HepG2 (cell line): ENCODE data around the gene IGF1. TPM values are rescaled to one million over a fixed set of nuclear protein-coding genes. Genes with fewer than 3 reads are reported as not detected.

Experiments used
- ATAC-seq: fragments of 200-7000 bp; cut with Tn5 transposase; 3 replicates; pipeline ENCODE4 v1.9.1; 2020; ENCODE audit warnings: mild to moderate bottlenecking, moderate library complexity
- BruUV-seq: library from RNA; stranded (reverse); fragments of 400-500 nt; replicated peaks from 2 replicates; lab custom pipeline; 2021; lab: Mats Ljungman, UMichigan
- CTCF ChIA-PET: fragments of 300-600 bp; formaldehyde crosslinking; extraction: SDS; loops from one replicate; lab custom pipeline; 2021; ENCODE audit warnings: low total read pairs, inconsistent platforms, low intra/inter-chr PET ratio; lab: Yijun Ruan, JAX
- POLR2A ChIA-PET: fragments of 350-600 bp; sonication (Branson Sonifier 250); formaldehyde crosslinking; loops from one replicate; lab custom pipeline; 2020; ENCODE audit warnings: antibody characterized with exemption, inconsistent platforms; lab: Yijun Ruan, JAX
- DNase-seq: peaks from one replicate; pipeline ENCODE4 v3.0.0-alpha.2; 2015; ENCODE audit warnings: low spot score
- FAIRE-seq: peaks from 3 replicates; lab custom pipeline; 2011; peaks lifted over from hg19 to GRCh38; lab: Jason Lieb, UNC
- H2AFZ ChIP-seq: one replicate; pipeline ENCODE4 v1.6.1; 2011; ENCODE audit warnings: low read length, inconsistent platforms
- H3K27ac ChIP-seq: fragments of 300-600 bp; 3 replicates; pipeline ENCODE4 v1.8.0; 2011; ENCODE audit warnings: mixed run types, mild to moderate bottlenecking, mixed read lengths, low read length, inconsistent platforms; ENCODE audit not compliant: insufficient read depth; ENCODE audit errors: extremely low read length
- H3K27me3 ChIP-seq, 2 experiments: fragments of 200-600 bp in 1 of 2; 2 replicates in 1 of 2; 3 replicates in 1 of 2; pipeline versions ENCODE4 v1.6.0 to v1.8.0; 2011; ENCODE audit warnings: low read length in 2 of 2, mild to moderate bottlenecking in 2 of 2, moderate library complexity in 2 of 2, inconsistent platforms in 1 of 2; ENCODE audit not compliant: insufficient read depth in 2 of 2, control insufficient read depth in 1 of 2
- H3K36me3 ChIP-seq, 2 experiments: fragments of 200-600 bp in 1 of 2; replicated peaks in 1 of 2; 2 replicates in 1 of 2; 3 replicates in 1 of 2; pipeline versions ENCODE4 v1.5.1 to v1.8.0; 2011; ENCODE audit warnings: low read length in 2 of 2, inconsistent platforms in 1 of 2; ENCODE audit not compliant: insufficient read depth in 2 of 2, control insufficient read depth in 1 of 2
- H3K4me1 ChIP-seq: 2 replicates; pipeline ENCODE4 v1.5.1; 2012; ENCODE audit warnings: low read length, inconsistent platforms; ENCODE audit not compliant: insufficient read depth
- H3K4me2 ChIP-seq: 2 replicates; pipeline ENCODE4 v1.6.0; 2011; ENCODE audit warnings: low read depth, low read length, inconsistent platforms
- H3K4me3 ChIP-seq, 3 experiments: fragments of 200-600 bp in 1 of 3; sonication (generic), shearing (Covaris generic) in 1 of 3; replicated peaks in 1 of 3; 2 replicates each; pipeline ENCODE4 v1.5.1; 2011 to 2016; ENCODE audit warnings: low read length in 3 of 3, inconsistent platforms in 2 of 3, low read depth in 2 of 3, mild to moderate bottlenecking in 2 of 3, control low read depth in 1 of 3, mixed read lengths in 1 of 3; ENCODE audit not compliant: insufficient read depth in 1 of 3
- H3K79me2 ChIP-seq: one replicate; pipeline ENCODE4 v1.6.1; 2011; ENCODE audit warnings: low read length, inconsistent platforms; ENCODE audit not compliant: insufficient read depth
- H3K9ac ChIP-seq: 2 replicates; pipeline ENCODE4 v1.6.0; 2011; ENCODE audit warnings: mild to moderate bottlenecking, low read depth, low read length, inconsistent platforms; ENCODE audit not compliant: insufficient read depth
- H3K9me3 ChIP-seq: 2 replicates; pipeline ENCODE4 v1.5.1; 2012; ENCODE audit warnings: mild to moderate bottlenecking, low read length
- H4K20me1 ChIP-seq: 2 replicates; pipeline ENCODE4 v1.6.0; 2011; ENCODE audit warnings: inconsistent platforms, mild to moderate bottlenecking, low read length, moderate library complexity; ENCODE audit not compliant: insufficient read depth
- ATF1 ChIP-seq: IDR thresholded peaks from 2 replicates; pipeline ENCODE4 v1.6.1; 2016; ENCODE audit warnings: mild to moderate bottlenecking, control low read depth
- MBD4 ChIP-seq: IDR thresholded peaks from 2 replicates; pipeline ENCODE4 v1.6.1; 2012; ENCODE audit warnings: low read length, inconsistent platforms, borderline replicate concordance
- MXI1 ChIP-seq: IDR thresholded peaks from 3 replicates; pipeline ENCODE4 v1.6.1; 2012; ENCODE audit warnings: low read depth, low read length, inconsistent platforms, borderline replicate concordance
- POGZ ChIP-seq: sonication (generic); formaldehyde crosslinking; IDR thresholded peaks from 2 replicates; pipeline ENCODE4 v1.4.0; 2020; ENCODE audit warnings: mild to moderate bottlenecking, missing genetic modification reagents
- TCF7L2 ChIP-seq: IDR thresholded peaks from 2 replicates; pipeline ENCODE4 v1.6.1; 2011; ENCODE audit warnings: mild to moderate bottlenecking, low read depth, low read length, moderate library complexity
- ZNF350 ChIP-seq: sonication (generic); formaldehyde crosslinking; IDR thresholded peaks from 2 replicates; pipeline ENCODE4 v1.4.0; 2020; ENCODE audit warnings: mild to moderate bottlenecking, low read depth, missing genetic modification reagents, borderline replicate concordance
- ZNF598 ChIP-seq: sonication (generic); formaldehyde crosslinking; IDR thresholded peaks from 2 replicates; pipeline ENCODE4 v1.5.1; 2020; ENCODE audit warnings: mild to moderate bottlenecking, missing genetic modification reagents, borderline replicate concordance
- ZNF629 ChIP-seq: sonication (generic); formaldehyde crosslinking; conservative IDR thresholded peaks from 2 replicates; pipeline ENCODE4 v1.5.0; 2020; ENCODE audit warnings: missing genetic modification reagents
- WGBS: methylation state at CpG from one replicate; pipeline ENCODE4 v1.1.6; 2017; ENCODE audit warnings: low lambda C conversion rate; 5-methylcytosine and 5-hydroxymethylcytosine counted together
- in situ Hi-C: cut with HindIII; loops from 2 replicates; pipeline ENCODE4 v1.10.0; 2017; ENCODE audit warnings: low pct_unique_long_range_greater_than_20kb; ENCODE audit not compliant: extremely low pct_ligation_motif_present
- intact Hi-C: fragments of 100-400 bp; cut with micrococcal nuclease; formaldehyde crosslinking; loops from one replicate; pipeline ENCODE4 v1.10.0; 2022; ENCODE audit not compliant: unreplicated experiment
- polyA plus RNA-seq, 8 experiments: library from polyadenylated mRNA; depleted of rRNA in 3 of 8; stranded (reverse) in 7 of 8; unstranded in 1 of 8; fragments of >200 nt; fragmentation: Illumina TruSeq in 4 of 8; extraction: Trizol in 4 of 8; gene quantifications; 2 replicates each; pipeline versions ENCODE4 v1.2.1 to v1.2.3, GENCODE V29; 2011 to 2016; ENCODE audit warnings: low read depth in 4 of 8, missing spikeins in 1 of 8, mixed read lengths in 1 of 8; ENCODE audit not compliant: insufficient read depth in 1 of 8
- total RNA-seq, 5 experiments: library from RNA; depleted of rRNA; stranded (reverse); fragments of >200 nt; fragmentation: Illumina TruSeq; extraction: Trizol; gene quantifications; 2 replicates each; pipeline ENCODE4 v1.2.3, GENCODE V29; 2016; ENCODE audit warnings: low read depth in 1 of 5
- TF ChIP-seq, protein P1 (sequence below): sonication (generic); formaldehyde crosslinking; IDR thresholded peaks from 2 replicates; pipeline ENCODE4 v1.5.0; 2020; ENCODE audit warnings: mild to moderate bottlenecking, missing genetic modification reagents, borderline replicate concordance
- TF ChIP-seq, protein P2 (sequence below): IDR thresholded peaks from 2 replicates; pipeline ENCODE4 v1.6.1; 2016

Gene IGF1
- total and polyA plus RNA-seq, 2 of the 13 experiments (the other 11 are each of a cell fraction or from before 2014, with no cell fraction given), result not detected

- TF ChIP-seq, protein P1, sequence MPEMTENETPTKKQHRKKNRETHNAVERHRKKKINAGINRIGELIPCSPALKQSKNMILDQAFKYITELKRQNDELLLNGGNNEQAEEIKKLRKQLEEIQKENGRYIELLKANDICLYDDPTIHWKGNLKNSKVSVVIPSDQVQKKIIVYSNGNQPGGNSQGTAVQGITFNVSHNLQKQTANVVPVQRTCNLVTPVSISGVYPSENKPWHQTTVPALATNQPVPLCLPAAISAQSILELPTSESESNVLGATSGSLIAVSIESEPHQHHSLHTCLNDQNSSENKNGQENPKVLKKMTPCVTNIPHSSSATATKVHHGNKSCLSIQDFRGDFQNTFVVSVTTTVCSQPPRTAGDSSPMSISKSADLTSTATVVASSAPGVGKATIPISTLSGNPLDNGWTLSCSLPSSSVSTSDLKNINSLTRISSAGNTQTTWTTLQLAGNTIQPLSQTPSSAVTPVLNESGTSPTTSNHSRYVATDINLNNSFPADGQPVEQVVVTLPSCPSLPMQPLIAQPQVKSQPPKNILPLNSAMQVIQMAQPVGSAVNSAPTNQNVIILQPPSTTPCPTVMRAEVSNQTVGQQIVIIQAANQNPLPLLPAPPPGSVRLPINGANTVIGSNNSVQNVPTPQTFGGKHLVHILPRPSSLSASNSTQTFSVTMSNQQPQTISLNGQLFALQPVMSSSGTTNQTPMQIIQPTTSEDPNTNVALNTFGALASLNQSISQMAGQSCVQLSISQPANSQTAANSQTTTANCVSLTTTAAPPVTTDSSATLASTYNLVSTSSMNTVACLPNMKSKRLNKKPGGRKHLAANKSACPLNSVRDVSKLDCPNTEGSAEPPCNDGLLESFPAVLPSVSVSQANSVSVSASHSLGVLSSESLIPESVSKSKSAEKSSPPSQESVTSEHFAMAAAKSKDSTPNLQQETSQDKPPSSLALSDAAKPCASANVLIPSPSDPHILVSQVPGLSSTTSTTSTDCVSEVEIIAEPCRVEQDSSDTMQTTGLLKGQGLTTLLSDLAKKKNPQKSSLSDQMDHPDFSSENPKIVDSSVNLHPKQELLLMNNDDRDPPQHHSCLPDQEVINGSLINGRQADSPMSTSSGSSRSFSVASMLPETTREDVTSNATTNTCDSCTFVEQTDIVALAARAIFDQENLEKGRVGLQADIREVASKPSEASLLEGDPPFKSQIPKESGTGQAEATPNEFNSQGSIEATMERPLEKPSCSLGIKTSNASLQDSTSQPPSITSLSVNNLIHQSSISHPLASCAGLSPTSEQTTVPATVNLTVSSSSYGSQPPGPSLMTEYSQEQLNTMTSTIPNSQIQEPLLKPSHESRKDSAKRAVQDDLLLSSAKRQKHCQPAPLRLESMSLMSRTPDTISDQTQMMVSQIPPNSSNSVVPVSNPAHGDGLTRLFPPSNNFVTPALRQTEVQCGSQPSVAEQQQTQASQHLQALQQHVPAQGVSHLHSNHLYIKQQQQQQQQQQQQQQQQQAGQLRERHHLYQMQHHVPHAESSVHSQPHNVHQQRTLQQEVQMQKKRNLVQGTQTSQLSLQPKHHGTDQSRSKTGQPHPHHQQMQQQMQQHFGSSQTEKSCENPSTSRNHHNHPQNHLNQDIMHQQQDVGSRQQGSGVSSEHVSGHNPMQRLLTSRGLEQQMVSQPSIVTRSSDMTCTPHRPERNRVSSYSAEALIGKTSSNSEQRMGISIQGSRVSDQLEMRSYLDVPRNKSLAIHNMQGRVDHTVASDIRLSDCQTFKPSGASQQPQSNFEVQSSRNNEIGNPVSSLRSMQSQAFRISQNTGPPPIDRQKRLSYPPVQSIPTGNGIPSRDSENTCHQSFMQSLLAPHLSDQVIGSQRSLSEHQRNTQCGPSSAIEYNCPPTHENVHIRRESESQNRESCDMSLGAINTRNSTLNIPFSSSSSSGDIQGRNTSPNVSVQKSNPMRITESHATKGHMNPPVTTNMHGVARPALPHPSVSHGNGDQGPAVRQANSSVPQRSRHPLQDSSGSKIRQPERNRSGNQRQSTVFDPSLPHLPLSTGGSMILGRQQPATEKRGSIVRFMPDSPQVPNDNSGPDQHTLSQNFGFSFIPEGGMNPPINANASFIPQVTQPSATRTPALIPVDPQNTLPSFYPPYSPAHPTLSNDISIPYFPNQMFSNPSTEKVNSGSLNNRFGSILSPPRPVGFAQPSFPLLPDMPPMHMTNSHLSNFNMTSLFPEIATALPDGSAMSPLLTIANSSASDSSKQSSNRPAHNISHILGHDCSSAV (CRISPR knock-in tag), result no peak
- TF ChIP-seq POGZ (no peak), MBD4 (no peak), ZNF629 (CRISPR knock-in tag) (no peak)
- TF ChIP-seq, all 625 proteins: peak for 0
Measured at GRCh38 chr12:102471556-102471955, 8.8 kb downstream of the IGF1 start (continued).

- ATAC-seq (no peak), FAIRE-seq (no peak), DNase-seq (no peak)
- CTCF ChIA-PET, result no interaction called here
- Histone ChIP-seq H4K20me1 (no peaks in the 10 kb centered on the region), H3K27me3 (peaks cover 0 to 1% of the 10 kb centered on the region in 2 experiments; a peak in 1 of 5 replicates), H3K36me3 (no peaks in the 10 kb centered on the region), H3K4me1 (no peaks in the 10 kb centered on the region), H3K9ac (no peak overlapping the region), H3K4me3 (no peak overlapping the region), H3K9me3 (no peaks in the 10 kb centered on the region), H3K4me2 (no peak overlapping the region), H2AFZ (no peak overlapping the region), H3K27ac (no peak overlapping the region), H3K79me2 (no peaks in the 10 kb centered on the region)
- in situ Hi-C loops (no loop called here), intact Hi-C loops (no loop called here)
- 12% methylated on average over 3 of the region's 3 CpGs for WGBS
- TF ChIP-seq ATF1 (CRISPR knock-in tag), result no peak
- TF ChIP-seq ZNF350 (CRISPR knock-in tag), result no peak
- TF ChIP-seq MXI1, result no peak
- TF ChIP-seq, protein P2, sequence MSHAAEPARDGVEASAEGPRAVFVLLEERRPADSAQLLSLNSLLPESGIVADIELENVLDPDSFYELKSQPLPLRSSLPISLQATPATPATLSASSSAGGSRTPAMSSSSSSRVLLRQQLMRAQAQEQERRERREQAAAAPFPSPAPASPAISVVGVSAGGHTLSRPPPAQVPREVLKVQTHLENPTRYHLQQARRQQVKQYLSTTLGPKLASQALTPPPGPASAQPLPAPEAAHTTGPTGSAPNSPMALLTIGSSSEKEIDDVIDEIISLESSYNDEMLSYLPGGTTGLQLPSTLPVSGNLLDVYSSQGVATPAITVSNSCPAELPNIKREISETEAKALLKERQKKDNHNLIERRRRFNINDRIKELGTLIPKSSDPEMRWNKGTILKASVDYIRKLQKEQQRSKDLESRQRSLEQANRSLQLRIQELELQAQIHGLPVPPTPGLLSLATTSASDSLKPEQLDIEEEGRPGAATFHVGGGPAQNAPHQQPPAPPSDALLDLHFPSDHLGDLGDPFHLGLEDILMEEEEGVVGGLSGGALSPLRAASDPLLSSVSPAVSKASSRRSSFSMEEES (CRISPR knock-in tag), result no peak
- no peak for TF ChIP-seq ZNF598
- no peak for TF ChIP-seq TCF7L2
- POLR2A ChIA-PET, result no interaction called here
- BruUV-seq, result no TSS peak
Measured at GRCh38 chr12:102470945-102471344, 9.4 kb downstream of the IGF1 start.
